K562 (cell line): ENCODE results near the gene CSN3.
"Not testable (repeated sequence)": the region's sequence is repeated elsewhere in the genome, so short reads cannot be mapped to it uniquely, and the experiment has no call there.

Experiments
- EP300 ChIP-seq: IDR thresholded peaks from 2 replicates; pipeline ENCODE4 v1.6.1; 2012; ENCODE audit warnings: low read length, improper control_type of control experiment
- ESRRA ChIP-seq: fragments of 450-650 bp; IDR thresholded peaks from 2 replicates; pipeline ENCODE4 v1.6.1; 2014; ENCODE audit warnings: low read depth, mild to moderate bottlenecking, moderate library complexity, borderline replicate concordance
- MCM5 ChIP-seq: fragments of 450-650 bp; IDR thresholded peaks from 2 replicates; pipeline ENCODE4 v1.6.1; 2016; ENCODE audit warnings: low read depth
- POLR2A ChIP-seq: fragments of 450-650 bp; conservative IDR thresholded peaks from 2 replicates; pipeline ENCODE4 v1.6.1; 2016
- POLR2AphosphoS5 ChIP-seq: IDR thresholded peaks from 2 replicates; pipeline ENCODE4 v1.6.1; 2011; ENCODE audit warnings: mild to moderate bottlenecking, low read depth, low read length, moderate library complexity; ENCODE audit not compliant: control insufficient read depth, insufficient read depth
- STAT5B ChIP-seq: fragments of 250-450 bp; sonication (Bioruptor Pico); IDR thresholded peaks from 2 replicates; pipeline ENCODE4 v1.8.0; 2021; ENCODE audit warnings: mild to moderate bottlenecking, inconsistent platforms
- YY1 ChIP-seq, 3 experiments: IDR thresholded peaks; 2 replicates each; pipeline ENCODE4 v1.6.1; 2011; ENCODE audit warnings: low read length in 2 of 3, mild to moderate bottlenecking in 2 of 3, moderate library complexity in 2 of 3, borderline replicate concordance in 1 of 3, control low read depth in 1 of 3, low read depth in 1 of 3; ENCODE audit not compliant: insufficient read depth in 3 of 3, insufficient replicate concordance in 2 of 3, control insufficient read depth in 1 of 3, insufficient read length in 1 of 3; ENCODE audit errors: extremely low read depth in 1 of 3
- ZNF507 ChIP-seq: conservative IDR thresholded peaks from 2 replicates; pipeline ENCODE4 v1.6.1; 2017; ENCODE audit warnings: missing genetic modification characterization, missing compliant biosample characterization
- ZNF512 ChIP-seq: IDR thresholded peaks from 2 replicates; pipeline ENCODE4 v1.6.1; 2016; ENCODE audit warnings: missing genetic modification characterization, missing compliant biosample characterization
- TF ChIP-seq, protein P1 (sequence below), 3 experiments: IDR thresholded peaks in 2 of 3; conservative IDR thresholded peaks in 1 of 3; 2 replicates each; pipeline ENCODE4 v1.5.1; 2011 to 2012; ENCODE audit warnings: low read length in 3 of 3, mild to moderate bottlenecking in 3 of 3, control low read depth in 2 of 3, improper control_type of control experiment in 1 of 3, inconsistent platforms in 1 of 3, low read depth in 1 of 3, mixed read lengths in 1 of 3, moderate library complexity in 1 of 3; ENCODE audit not compliant: insufficient read depth in 2 of 3

DNA sequence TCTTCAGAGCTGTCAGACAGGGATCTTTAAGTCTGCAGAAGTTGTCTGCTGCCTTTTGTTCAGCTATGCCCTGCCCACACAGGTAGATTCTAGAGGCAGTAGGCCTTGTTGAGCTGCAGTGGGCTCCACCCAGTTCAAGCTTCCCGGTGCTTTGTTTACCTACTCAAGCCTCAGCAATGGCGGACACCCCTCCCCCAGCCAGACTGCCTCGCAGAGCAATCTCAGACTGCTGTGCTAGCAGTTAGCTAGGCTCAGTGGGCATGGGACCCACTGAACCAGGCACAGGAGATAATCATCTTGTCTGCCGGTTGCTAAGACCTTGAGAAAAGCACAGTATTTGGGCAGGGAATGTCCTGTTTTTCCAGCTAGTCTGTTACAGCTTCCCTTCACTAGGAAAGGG lies 29.6 kb upstream of the CSN3 start:
- TF ChIP-seq ESRRA; YY1 (IDR thresholded peaks at IDR 0.05; ENCODE audit: borderline replicate concordance in 1 of 3, control insufficient read depth in 1 of 3, extremely low read depth in 1 of 3, insufficient read depth in 3 of 3, insufficient read length in 1 of 3, insufficient replicate concordance in 2 of 3, low read depth in 1 of 3, low read length in 2 of 3); EP300; POLR2A; ZNF507 (tag); STAT5B (CRISPR knock-in tag); POLR2AphosphoS5; MCM5; ZNF512 (tag): not testable (repeated sequence)
- TF ChIP-seq, protein P1, sequence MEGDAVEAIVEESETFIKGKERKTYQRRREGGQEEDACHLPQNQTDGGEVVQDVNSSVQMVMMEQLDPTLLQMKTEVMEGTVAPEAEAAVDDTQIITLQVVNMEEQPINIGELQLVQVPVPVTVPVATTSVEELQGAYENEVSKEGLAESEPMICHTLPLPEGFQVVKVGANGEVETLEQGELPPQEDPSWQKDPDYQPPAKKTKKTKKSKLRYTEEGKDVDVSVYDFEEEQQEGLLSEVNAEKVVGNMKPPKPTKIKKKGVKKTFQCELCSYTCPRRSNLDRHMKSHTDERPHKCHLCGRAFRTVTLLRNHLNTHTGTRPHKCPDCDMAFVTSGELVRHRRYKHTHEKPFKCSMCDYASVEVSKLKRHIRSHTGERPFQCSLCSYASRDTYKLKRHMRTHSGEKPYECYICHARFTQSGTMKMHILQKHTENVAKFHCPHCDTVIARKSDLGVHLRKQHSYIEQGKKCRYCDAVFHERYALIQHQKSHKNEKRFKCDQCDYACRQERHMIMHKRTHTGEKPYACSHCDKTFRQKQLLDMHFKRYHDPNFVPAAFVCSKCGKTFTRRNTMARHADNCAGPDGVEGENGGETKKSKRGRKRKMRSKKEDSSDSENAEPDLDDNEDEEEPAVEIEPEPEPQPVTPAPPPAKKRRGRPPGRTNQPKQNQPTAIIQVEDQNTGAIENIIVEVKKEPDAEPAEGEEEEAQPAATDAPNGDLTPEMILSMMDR (IDR thresholded peaks at IDR 0.05 in 2 of 3, conservative IDR thresholded peaks at IDR 0.05 in 1 of 3; ENCODE audit: insufficient read depth in 2 of 3, low read depth in 1 of 3, low read length in 3 of 3): not testable (repeated sequence)
